Epithelial cell of prostate (primary cell): ENCODE measurements around the gene TPST1.

Source experiments
- DNase-seq: peaks from one replicate; pipeline ENCODE4 v3.0.0-alpha.2; 2011; ENCODE audit warnings: low read depth, low spot score
- H3K27ac ChIP-seq: fragments of 450-650 bp; 2 replicates; pipeline ENCODE4 v1.5.1; 2017; ENCODE audit warnings: mild to moderate bottlenecking

Gene TPST1

GRCh38 chr7:66236713-66237303 is 31.7 kb downstream of the TPST1 start:
- no peak overlapping the region for H3K27ac ChIP-seq
- no peak for DNase-seq

- peak overlapping the region; percentile 18 for H3K27ac ChIP-seq
- no peak for DNase-seq
Observed at GRCh38 chr7:66237906-66238772, 33.0 kb downstream of the TPST1 start.

- H3K27ac ChIP-seq = peak overlapping the region; percentile 18
- DNase-seq = no peak
Observed at GRCh38 chr7:66238773-66239466, 33.8 kb downstream of the TPST1 start.

GRCh38 chr7:66239467-66239856 is 34.3 kb downstream of the TPST1 start:
- DNase-seq = no peak
- H3K27ac ChIP-seq = no peak overlapping the region

- no peak overlapping the region for H3K27ac ChIP-seq
- DNase-seq = no peak
Observed at GRCh38 chr7:66245008-66245407, 39.9 kb downstream of the TPST1 start.

- H3K27ac ChIP-seq = peak overlapping the region; percentile 64
- no peak for DNase-seq
Observed at GRCh38 chr7:66246554-66247171, 41.5 kb downstream of the TPST1 start.

GRCh38 chr7:66247380-66248078 is 42.4 kb downstream of the TPST1 start:
- peak; percentile 70 for DNase-seq
- peak overlapping the region; percentile 64 for H3K27ac ChIP-seq

- peak overlapping the region; percentile 93 for H3K27ac ChIP-seq
- peak; percentile 99 for DNase-seq
Observed at GRCh38 chr7:66250711-66251110, 45.6 kb downstream of the TPST1 start.

GRCh38 chr7:66255534-66256100 is 50.5 kb downstream of the TPST1 start:
- peak; percentile 36 for DNase-seq

GRCh38 chr7:66256281-66256680 is 51.1 kb downstream of the TPST1 start:
- peak overlapping the region; percentile 85 for H3K27ac ChIP-seq
- DNase-seq = no peak

More at GRCh38 chr7:66255534-66256100, 50.5 kb downstream of the TPST1 start:
- H3K27ac ChIP-seq = peak overlapping the region; percentile 85

GRCh38 chr7:66257481-66257880 is 52.3 kb downstream of the TPST1 start:
- peak overlapping the region; percentile 85 for H3K27ac ChIP-seq
- no peak for DNase-seq

GRCh38 chr7:66258409-66258808 is 53.3 kb downstream of the TPST1 start:
- H3K27ac ChIP-seq = peak overlapping the region; percentile 85
- no peak for DNase-seq

- DNase-seq = no peak
Observed at GRCh38 chr7:66261941-66262340, 56.8 kb downstream of the TPST1 start.

GRCh38 chr7:66263936-66264335 is 58.8 kb downstream of the TPST1 start:
- H3K27ac ChIP-seq = no peak overlapping the region
- DNase-seq = no peak

More at GRCh38 chr7:66261941-66262340, 56.8 kb downstream of the TPST1 start:
- no peak overlapping the region for H3K27ac ChIP-seq

GRCh38 chr7:66265566-66265965 is 60.4 kb downstream of the TPST1 start:
- no peak overlapping the region for H3K27ac ChIP-seq
- no peak for DNase-seq

GRCh38 chr7:66267249-66267648 is 62.1 kb downstream of the TPST1 start:
- no peak for DNase-seq
- no peak overlapping the region for H3K27ac ChIP-seq

GRCh38 chr7:66269978-66270377 is 64.8 kb downstream of the TPST1 start:
- no peak overlapping the region for H3K27ac ChIP-seq
- no peak for DNase-seq

- DNase-seq = no peak
- no peak overlapping the region for H3K27ac ChIP-seq
Observed at GRCh38 chr7:66272321-66272720, 67.2 kb downstream of the TPST1 start.

GRCh38 chr7:66276363-66276762 is 71.2 kb downstream of the TPST1 start:
- no peak for DNase-seq
- H3K27ac ChIP-seq = peak overlapping the region; percentile 72

- no peak for DNase-seq
- peak overlapping the region; percentile 72 for H3K27ac ChIP-seq
Observed at GRCh38 chr7:66277492-66277891, 72.4 kb downstream of the TPST1 start.
